ENCODE results near the gene SGPP1. TPM values are rescaled to one million over a fixed set of nuclear protein-coding genes. Genes with fewer than 3 reads are reported as not detected.
A peak's percentile ranks its signal among the peaks of the same experiment; 100 is the strongest.

SGPP1 gene
- total and polyA plus RNA-seq, 12 donors, result 4.0 to 9.0 (median 4.7) TPM

DNA sequence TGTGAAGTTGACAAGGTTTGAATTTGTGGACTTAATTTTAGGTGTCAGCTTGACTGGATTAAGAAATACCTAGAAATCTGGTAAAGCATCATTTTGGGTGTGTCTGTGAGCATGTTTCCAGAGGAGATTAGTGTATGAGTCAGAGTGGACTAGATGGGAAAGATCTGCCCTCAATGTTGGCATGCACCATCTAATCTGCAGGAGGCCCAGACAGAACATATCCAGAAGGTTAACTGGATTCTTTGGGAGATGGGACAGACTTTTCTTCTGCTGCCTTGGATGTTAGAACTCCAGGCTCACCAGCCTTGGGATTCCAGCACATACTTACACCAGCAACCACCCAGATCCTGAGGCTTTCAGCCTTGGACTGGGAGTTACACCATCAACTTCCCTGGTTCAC lies 14.1 kb downstream of the SGPP1 start:
- DNase-seq (no peak), ATAC-seq (no peak)
- TF ChIP-seq, protein P1, sequence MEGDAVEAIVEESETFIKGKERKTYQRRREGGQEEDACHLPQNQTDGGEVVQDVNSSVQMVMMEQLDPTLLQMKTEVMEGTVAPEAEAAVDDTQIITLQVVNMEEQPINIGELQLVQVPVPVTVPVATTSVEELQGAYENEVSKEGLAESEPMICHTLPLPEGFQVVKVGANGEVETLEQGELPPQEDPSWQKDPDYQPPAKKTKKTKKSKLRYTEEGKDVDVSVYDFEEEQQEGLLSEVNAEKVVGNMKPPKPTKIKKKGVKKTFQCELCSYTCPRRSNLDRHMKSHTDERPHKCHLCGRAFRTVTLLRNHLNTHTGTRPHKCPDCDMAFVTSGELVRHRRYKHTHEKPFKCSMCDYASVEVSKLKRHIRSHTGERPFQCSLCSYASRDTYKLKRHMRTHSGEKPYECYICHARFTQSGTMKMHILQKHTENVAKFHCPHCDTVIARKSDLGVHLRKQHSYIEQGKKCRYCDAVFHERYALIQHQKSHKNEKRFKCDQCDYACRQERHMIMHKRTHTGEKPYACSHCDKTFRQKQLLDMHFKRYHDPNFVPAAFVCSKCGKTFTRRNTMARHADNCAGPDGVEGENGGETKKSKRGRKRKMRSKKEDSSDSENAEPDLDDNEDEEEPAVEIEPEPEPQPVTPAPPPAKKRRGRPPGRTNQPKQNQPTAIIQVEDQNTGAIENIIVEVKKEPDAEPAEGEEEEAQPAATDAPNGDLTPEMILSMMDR (IDR thresholded peaks at IDR 0.05), result no peak
- Histone ChIP-seq H3K9me3 (peaks cover 0 to 29% (median 21%) of the 10 kb centered on the region in 11 donors), H3K36me3 (peaks cover 0 to 13% (median 0%) of the 10 kb centered on the region in 9 donors), H3K27me3 (no peaks in the 10 kb centered on the region), H3K4me1 (peaks cover 0 to 22% (median 0%) of the 10 kb centered on the region in 9 donors), H3K4me3 (no peak overlapping the region), H3K27ac (no peak overlapping the region)
- intact Hi-C loops (cut with DNase I), result no loop called here

- ATAC-seq (no peak), DNase-seq (no peak)
- H3K4me3 ChIP-seq, result no peak overlapping the region
- peaks cover 0 to 13% (median 0%) of the 10 kb centered on the region in 9 donors for H3K36me3 ChIP-seq
- no peaks in the 10 kb centered on the region for H3K27me3 ChIP-seq
- peaks cover 0 to 22% (median 15%) of the 10 kb centered on the region in 11 donors for H3K9me3 ChIP-seq
- H3K4me1 ChIP-seq, result peaks cover 0 to 22% (median 0%) of the 10 kb centered on the region in 9 donors
- TF ChIP-seq, protein P1 (IDR thresholded peaks at IDR 0.05), result no peak
- intact Hi-C loops (cut with DNase I), result no loop called here
- H3K27ac ChIP-seq, result peak overlapping the region in 1 of 10 donors; percentile 9
- 79 to 86% methylated on average over 2 of the region's 2 CpGs for WGBS, 2 donors
These were observed 14.8 kb downstream of the SGPP1 start for GRCh38 chr14:63713058-63713457.

GRCh38 chr14:63712123-63712522 lies 15.7 kb downstream of the SGPP1 start:
- Histone ChIP-seq H3K27me3 (no peaks in the 10 kb centered on the region), H3K4me1 (peaks cover 0 to 22% (median 0%) of the 10 kb centered on the region in 9 donors), H3K27ac (no peak overlapping the region), H3K4me3 (no peak overlapping the region), H3K9me3 (peaks cover 0 to 13% (median 6%) of the 10 kb centered on the region in 11 donors), H3K36me3 (peaks cover 0 to 13% (median 0%) of the 10 kb centered on the region in 9 donors)
- DNase-seq (no peak), ATAC-seq (no peak)
- TF ChIP-seq, protein P1 (IDR thresholded peaks at IDR 0.05), result no peak
- intact Hi-C loops (cut with DNase I), result no loop called here

DNA sequence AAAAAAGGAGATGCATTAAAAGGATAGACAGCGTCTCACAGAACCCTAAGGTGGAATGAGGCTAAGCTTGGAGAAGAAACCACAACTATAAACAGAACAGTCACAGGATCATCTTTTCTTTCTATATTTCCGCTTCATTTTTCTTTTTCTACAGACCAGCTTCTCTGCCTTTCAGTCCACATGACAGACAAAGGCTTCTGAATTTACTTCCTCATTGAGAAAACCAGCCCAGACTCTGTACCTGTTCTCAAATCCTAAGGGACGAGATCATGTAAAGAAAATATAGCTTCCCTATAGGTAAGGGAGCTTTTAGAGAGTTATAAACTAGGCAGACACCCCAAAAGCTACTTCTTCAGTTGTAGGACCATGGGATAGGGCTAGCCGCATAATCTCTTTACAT lies 17.4 kb downstream of the SGPP1 start:
- DNase-seq (no peak), ATAC-seq (no peak)
- Histone ChIP-seq H3K4me3 (no peak overlapping the region), H3K36me3 (peaks cover 0 to 7% (median 0%) of the 10 kb centered on the region in 9 donors), H3K27ac (no peak overlapping the region), H3K27me3 (no peaks in the 10 kb centered on the region), H3K4me1 (peaks cover 0 to 22% (median 0%) of the 10 kb centered on the region in 9 donors), H3K9me3 (no peaks in the 10 kb centered on the region)
- TF ChIP-seq, protein P1 (IDR thresholded peaks at IDR 0.05), result no peak
- WGBS, 2 donors, result 96 to 98% methylated on average over 4 of the region's 4 CpGs
- intact Hi-C loops (cut with DNase I), result no loop called here

Measured in heart right ventricle (tissue), 16 donors.